ENCODE data around the gene RELN. TPM values are rescaled to one million over a fixed set of nuclear protein-coding genes. Genes with fewer than 3 reads are reported as not detected.

RELN gene
- total and polyA plus RNA-seq, 9 of the 15 experiments (the other 6 are each of a cell fraction or from before 2014, with no cell fraction given), result 12.9 to 43.2 (median 18.1) TPM

GRCh38 chr7:103613655-103614642 is 375.5 kb downstream of the RELN start (continued):
- TF ChIP-seq IRF9 (tag; IDR thresholded peaks at IDR 0.05) (no peak), THRA (IDR thresholded peaks at IDR 0.05) (no peak), CREBBP (IDR thresholded peaks at IDR 0.05; ENCODE audit: low read depth, low read length) (no peak), HDAC2 (IDR thresholded peaks at IDR 0.05) (no peak), ZNF124 (CRISPR knock-in tag; IDR thresholded peaks at IDR 0.05) (no peak), MAFK (IDR thresholded peaks at IDR 0.05; ENCODE audit: low read length) (no peak), MTF1 (CRISPR knock-in tag; IDR thresholded peaks at IDR 0.05; ENCODE audit: borderline replicate concordance) (no peak), MAZ (CRISPR knock-in tag; conservative IDR thresholded peaks at IDR 0.05 in 1 of 2, IDR thresholded peaks at IDR 0.05 in 1 of 2) (peak in 1 of 2 experiments; percentile 12; a peak in 1 of 4 replicates), TCF7 (IDR thresholded peaks at IDR 0.05; ENCODE audit: borderline replicate concordance) (no peak), ZNF263 (CRISPR knock-in tag; IDR thresholded peaks at IDR 0.05; ENCODE audit: borderline replicate concordance) (no peak), GABPA (tag; conservative IDR thresholded peaks at IDR 0.05; ENCODE audit: low read depth) (peak; percentile 63), PHTF2 (CRISPR knock-in tag; IDR thresholded peaks at IDR 0.05) (no peak), EP300 (IDR thresholded peaks at IDR 0.05; ENCODE audit: low read length) (no peak), KDM5B (IDR thresholded peaks at IDR 0.05; ENCODE audit: insufficient replicate concordance, low read depth, low read length) (no peak), ZNF134 (CRISPR knock-in tag; conservative IDR thresholded peaks at IDR 0.05) (no peak), MBD2 (IDR thresholded peaks at IDR 0.05; ENCODE audit: borderline replicate concordance, low read depth) (no peak), HLTF (IDR thresholded peaks at IDR 0.05) (no peak), RBM34 (IDR thresholded peaks at IDR 0.05; ENCODE audit: borderline replicate concordance, insufficient read depth, low read length) (no peak), SRSF3 (IDR thresholded peaks at IDR 0.05; ENCODE audit: insufficient read depth, low read length) (no peak), PTTG1 (tag; IDR thresholded peaks at IDR 0.05; ENCODE audit: low read depth) (no peak), MXI1 (IDR thresholded peaks at IDR 0.05; ENCODE audit: low read depth, low read length) (no peak), ADNP (tag; IDR thresholded peaks at IDR 0.05) (no peak), NRF1 (conservative IDR thresholded peaks at IDR 0.05 in 1 of 2, IDR thresholded peaks at IDR 0.05 in 1 of 2) (no peak)
- TF ChIP-seq, protein P1, sequence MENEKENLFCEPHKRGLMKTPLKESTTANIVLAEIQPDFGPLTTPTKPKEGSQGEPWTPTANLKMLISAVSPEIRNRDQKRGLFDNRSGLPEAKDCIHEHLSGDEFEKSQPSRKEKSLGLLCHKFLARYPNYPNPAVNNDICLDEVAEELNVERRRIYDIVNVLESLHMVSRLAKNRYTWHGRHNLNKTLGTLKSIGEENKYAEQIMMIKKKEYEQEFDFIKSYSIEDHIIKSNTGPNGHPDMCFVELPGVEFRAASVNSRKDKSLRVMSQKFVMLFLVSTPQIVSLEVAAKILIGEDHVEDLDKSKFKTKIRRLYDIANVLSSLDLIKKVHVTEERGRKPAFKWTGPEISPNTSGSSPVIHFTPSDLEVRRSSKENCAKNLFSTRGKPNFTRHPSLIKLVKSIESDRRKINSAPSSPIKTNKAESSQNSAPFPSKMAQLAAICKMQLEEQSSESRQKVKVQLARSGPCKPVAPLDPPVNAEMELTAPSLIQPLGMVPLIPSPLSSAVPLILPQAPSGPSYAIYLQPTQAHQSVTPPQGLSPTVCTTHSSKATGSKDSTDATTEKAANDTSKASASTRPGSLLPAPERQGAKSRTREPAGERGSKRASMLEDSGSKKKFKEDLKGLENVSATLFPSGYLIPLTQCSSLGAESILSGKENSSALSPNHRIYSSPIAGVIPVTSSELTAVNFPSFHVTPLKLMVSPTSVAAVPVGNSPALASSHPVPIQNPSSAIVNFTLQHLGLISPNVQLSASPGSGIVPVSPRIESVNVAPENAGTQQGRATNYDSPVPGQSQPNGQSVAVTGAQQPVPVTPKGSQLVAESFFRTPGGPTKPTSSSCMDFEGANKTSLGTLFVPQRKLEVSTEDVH (IDR thresholded peaks at IDR 0.05; ENCODE audit: low read depth, partially characterized antibody), result no peak
